ENCODE measurements around the gene TMEM147.
A peak's percentile ranks its signal among the peaks of the same experiment; 100 is the strongest.

Gene TMEM147

DNA sequence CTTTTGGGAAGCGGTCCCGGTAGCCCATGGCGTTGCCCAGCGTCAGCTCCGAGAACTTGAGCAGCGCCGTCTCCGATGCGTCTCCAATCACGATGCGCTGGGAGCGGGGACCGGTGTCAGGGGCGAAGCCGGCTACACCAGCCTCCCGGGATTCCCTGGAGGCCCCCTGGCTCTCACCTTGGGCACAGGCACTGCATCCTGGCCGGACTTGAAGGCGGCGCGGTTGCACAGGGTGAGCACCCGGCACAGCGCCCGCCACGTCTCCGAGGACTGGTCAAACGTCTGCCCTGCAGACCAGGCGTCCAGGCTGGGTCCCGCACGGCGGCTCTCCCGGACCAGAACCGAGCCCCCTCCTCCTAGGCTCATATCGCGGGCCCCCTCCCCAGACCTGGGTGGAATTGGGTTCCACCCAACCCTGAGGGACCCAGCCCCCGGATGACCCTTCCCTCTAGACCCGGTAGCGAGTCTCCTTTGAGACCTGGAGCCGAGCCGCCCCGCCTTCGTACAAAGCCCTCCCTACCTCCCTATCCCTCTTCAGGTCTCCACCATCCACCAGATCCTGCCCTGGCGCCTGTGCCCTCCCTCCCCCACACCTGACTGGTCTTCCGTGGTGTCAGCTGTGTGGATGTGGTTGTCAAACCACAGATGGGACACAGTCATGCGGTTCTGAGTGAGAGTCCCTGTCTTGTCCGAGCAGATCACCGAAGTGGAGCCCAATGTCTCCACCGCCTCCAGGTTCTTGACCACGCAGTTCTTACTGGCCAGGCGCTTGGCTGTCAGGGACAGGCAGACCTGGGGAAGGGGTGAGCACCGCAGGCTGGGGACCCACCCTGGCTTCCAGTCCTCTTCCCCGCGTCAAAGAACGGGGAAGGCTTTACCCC is 13.2 kb downstream of the TMEM147 start:
- H3K4me3 ChIP-seq: peak overlapping the region in 2 of 7 experiments; percentile 7 to 26

DNA sequence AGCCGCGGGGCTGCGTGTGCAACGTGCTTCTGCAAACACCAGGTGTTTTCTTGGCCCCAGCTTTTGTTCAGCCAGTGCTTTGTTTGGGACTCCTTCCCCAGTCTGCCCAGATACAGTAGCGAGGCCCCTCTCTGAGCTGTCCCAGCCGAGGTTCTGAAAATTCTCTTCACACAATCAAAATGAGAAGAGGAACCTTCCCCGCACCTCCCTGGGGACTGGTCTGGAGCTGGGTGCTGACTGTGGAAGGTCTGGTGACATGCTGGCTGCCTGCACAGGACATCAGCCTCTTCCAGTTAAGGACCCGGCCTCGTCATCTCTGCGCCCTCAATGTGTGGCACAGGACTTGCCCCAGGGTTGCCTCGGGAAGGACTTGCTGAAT is 13.8 kb downstream of the TMEM147 start:
- H3K27ac ChIP-seq: no peak overlapping the region
- H3K4me3 ChIP-seq: no peak overlapping the region

More for the DNA sequence above, 13.2 kb downstream of the TMEM147 start:
- H3K27ac ChIP-seq: no peak overlapping the region

DNA sequence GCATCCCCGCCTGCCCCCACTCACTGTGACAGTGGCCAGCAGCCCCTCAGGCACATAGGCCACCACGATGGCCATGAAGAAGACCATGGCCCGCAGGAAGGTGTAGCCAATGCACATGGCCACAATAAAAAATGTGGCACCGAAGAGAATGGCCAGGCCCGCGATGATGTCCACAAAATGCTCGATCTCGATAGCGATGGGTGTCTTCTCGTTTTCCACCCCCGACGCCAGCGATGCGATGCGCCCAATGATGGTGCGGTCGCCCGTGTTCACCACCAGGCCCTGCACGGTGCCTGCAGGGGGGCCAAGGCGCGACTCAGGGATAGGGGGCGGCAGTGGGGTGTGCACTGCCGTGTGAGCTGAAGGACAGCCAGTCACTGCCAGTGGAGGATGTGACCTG is 14.4 kb downstream of the TMEM147 start:
- H3K4me3 ChIP-seq: no peak overlapping the region
- H3K27ac ChIP-seq: no peak overlapping the region

DNA sequence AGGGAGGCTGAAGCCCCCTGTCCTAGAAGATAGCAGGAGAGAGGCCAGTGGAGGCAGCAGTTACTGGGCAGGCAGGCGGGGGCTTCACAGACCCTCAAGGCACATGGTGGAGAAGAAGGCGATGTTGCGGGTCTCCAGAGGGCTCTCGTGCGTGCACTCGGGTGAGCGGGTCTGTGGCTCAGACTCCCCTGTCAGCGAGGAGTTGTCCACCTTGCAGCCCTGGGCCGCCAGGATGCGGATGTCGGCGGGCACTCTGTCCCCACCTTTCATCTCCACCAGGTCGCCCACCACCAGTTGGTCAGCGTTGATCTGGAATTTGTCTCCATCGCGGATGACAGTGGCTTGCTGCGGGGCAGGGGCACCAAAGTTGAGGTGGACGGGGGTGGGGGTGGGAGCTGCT is 14.8 kb downstream of the TMEM147 start:
- Histone ChIP-seq H3K27ac (no peak overlapping the region), H3K4me3 (no peak overlapping the region)

DNA sequence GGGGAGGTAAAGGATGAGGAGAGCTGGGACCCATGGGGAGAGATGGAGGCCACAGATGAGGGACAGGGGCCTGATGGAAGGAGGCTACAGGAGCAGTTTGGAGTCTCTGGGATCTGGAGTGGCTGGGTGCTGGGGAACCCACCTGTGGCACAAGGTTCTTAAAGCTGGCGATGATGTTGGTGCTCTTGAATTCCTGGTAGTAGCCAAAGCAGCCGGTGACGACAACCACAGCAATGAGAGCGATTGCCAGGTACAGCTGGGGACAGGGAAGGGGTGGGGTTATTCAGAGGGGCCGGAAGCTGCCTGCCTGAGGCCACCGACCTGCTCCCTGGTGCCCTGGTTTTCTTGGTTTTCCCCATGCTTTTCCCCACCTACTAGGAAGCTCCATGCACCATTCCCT is 15.3 kb downstream of the TMEM147 start:
- no peak overlapping the region for H3K4me3 ChIP-seq
- H3K27ac ChIP-seq: no peak overlapping the region

DNA sequence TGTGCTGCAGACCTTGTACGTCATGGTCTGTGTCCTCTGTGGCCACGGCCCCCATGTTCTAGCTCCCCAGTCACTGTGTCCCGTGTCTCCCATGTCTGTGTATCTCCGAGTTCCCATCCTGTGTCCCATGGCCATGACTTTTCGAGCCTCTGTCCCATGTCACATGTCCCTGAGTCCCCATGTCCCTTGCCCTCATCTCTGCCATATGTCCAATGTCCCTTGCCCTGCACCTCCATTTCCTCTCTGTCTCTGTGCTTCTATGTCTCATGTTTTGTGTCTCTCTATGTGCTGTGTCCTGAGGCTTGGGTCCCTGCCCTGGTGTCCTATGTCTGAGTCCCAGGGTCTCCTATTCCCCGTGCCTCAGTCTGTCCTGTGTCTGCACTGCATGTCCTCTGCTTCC is 16.0 kb downstream of the TMEM147 start:
- Histone ChIP-seq H3K27ac (no peak overlapping the region), H3K4me3 (no peak overlapping the region)

DNA sequence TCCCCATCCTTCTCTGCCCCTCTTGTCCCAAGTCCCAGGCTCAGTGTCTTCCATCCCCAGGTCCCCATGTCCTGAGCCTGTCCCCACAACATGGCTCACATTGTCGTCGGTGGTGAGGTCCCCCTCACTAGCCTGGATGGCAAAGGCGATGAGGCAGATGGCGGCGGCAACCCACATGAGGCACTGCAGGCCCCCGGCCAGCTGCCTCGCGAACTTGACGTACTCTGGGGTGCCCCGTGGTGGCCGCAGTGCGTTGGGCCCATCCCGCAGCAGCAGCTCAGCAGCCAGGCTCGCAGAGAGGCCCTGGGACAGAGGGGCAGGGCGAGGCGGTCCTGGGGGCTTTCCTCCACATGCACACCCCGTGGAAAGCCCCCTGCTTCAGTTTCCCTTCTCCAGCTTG is 16.9 kb downstream of the TMEM147 start:
- Histone ChIP-seq H3K27ac (no peak overlapping the region), H3K4me3 (no peak overlapping the region)

DNA sequence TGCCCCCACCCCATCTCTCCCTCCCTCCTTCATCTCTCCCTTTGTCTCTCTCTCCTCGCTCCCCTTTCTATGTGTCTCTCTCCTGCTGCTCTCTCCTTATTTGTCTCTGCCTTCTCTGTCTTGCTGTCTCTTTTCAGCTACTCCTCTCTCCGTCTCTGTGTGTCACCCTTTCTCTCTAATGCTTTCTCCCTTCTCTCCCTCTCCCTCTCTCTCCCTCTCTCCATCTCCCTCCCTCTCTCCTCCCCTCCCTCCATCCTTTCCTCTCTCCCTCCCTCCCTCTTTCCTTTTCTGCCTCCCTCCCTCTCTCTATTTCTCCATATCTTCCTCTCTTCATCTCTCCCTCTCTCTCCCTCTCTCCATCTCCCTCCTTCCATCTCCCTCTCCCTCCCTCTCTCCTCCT is 17.4 kb downstream of the TMEM147 start:
- Histone ChIP-seq H3K4me3 (no peak overlapping the region), H3K27ac (no peak overlapping the region)

DNA sequence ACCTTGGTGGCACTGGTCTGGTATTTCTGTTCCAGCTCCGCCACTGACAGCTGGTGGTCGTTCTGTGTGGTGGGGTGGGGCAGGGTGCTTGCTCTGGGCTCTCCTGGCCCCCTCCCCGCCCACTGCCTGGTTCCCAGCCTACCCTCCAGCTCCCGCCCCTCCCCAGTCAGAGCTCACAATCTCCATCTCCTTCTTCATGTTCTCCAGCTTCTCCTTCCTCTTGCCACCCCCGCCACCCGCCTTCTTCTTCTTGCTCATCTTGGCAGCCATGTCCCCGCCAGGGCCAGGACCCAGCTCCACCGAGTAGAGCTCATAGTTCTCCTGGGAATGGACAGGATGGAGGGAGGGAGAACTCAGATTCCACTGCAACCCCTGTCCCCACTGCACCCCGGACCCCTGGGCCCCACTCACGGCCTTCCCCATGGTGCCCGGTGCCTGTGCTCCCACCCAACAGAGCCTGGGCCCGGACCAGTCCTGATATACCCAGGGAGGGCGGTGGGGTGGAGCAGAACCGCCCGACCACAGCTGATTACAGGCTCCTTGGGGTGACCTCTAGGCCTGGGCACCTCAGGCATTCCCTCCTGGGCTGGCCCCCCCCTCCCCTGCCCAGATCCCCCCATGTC is 17.9 kb downstream of the TMEM147 start, which contains the start of gene ATP4A:
ATP4A (minus strand) TSS at position 452 of the 623 bp plus-strand sequence; CDS start at position 423, 29 bp downstream.
- H3K27ac ChIP-seq: no peak within 1 kb of the TSS
- no peak within 1 kb of the TSS for H3K4me3 ChIP-seq

DNA sequence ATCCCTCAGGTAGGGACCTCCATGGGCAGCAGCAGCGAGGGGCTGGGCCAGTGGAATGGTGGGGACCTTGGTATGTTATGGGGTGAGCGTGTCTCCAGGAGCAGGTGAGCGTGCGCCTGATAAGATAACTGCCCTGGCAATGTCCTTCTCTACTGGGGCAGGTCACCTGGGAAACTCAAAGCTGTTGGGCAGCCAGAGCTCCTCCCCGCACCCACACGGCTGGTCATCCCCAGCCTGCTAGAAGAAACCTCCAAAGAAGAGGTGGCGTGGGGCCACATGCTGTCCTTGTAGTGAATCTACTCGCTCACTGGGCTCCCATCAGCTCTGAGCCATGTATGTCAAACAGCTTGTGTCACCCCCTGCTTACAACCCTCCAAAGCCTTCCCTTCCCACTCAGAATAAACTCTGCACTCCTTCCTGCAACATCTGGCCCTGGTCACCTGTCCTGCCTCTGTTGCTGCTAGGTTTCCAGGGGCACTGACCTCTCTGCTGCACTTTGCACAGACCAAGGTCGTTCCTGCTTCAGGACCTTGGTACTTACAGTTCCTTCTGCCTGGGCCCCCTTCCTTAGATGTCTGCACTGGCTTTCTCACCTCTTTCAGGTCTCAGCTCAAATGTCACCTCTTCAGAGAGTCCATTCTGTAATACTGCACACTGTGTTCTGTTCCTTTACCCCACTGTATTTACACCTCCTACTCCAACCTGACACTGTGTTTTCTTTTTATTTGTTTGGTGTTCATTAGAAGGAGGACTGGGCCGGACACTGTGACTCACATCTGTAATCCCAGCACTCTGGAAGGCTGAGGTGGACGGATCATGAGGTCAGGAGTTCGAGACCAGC is 19.8 kb downstream of the TMEM147 start:
- Histone ChIP-seq H3K4me3 (no peak overlapping the region), H3K27ac (no peak overlapping the region)

DNA sequence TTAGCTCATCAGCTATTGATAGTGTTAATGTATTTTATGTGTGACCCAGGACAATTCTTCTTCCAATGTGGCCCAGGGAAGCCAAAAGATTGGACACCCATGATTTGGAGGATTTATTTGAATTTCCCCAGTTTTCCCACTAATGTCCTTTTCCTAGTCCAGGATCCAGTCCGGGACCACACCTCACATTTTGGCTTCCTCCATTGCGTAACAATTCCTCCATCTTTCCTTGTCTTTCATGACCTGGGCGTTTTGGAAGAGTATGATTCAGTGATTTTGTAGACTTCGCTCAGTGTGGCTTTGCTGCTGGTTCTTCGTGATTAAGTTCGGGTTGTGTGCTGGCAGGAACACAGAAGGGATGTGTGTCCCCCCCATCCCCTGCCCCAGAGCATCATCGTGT is 21.3 kb downstream of the TMEM147 start:
- H3K4me3 ChIP-seq: no peak overlapping the region
- H3K27ac ChIP-seq: no peak overlapping the region

DNA sequence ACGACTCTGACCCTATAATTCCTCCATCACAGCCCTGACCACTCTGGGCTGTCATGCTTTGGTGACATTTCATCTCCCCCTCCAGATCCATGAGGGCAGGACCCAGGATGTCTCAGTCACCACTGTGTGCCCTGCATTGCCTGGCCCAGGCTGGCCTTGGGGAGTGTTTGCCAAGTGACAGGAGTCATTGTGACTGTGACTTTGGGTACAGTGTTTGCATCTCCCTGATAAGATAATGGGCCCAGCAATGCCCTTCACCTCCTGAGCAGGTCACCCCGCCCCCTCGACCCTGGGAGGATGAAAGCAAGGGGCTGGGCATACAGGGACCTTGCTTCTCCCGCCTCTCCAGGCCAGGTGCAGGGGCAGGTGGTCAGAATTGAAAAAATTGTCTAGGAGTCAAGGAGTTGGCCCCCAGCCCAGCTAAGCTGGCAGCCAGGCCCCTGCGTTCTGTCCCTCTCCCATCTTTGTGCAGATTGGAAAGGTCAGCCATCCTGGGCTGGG is 23.9 kb downstream of the TMEM147 start:
- no peak overlapping the region for H3K27ac ChIP-seq
- H3K4me3 ChIP-seq: no peak overlapping the region

DNA sequence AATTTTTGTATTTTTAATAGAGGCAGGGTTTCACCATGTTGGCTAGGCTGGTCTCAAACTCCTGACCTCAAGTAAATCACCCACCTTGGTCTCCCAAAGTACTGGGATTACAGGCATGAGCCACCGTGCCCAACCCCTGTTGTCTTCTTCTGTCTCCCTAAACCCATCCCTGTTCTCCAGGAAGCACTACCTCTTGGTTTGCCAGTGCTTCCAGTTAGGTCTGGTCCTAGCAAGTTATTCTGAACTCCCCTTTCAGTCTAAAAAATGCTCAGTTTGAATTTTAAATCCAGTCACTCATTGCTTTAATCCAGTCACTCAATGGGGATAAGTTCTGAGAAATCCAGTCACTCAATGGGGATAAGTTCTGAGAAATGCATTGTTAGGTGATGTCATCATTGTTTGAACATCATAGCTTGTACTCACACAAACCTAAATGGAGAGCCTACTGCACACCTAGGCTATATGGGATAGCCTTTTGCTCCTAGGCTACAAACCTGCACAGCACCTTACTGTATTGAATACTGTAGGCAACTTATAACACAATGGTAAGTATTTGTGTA is 26.1 kb downstream of the TMEM147 start:
- Histone ChIP-seq H3K27ac (no peak overlapping the region), H3K4me3 (no peak overlapping the region)

DNA sequence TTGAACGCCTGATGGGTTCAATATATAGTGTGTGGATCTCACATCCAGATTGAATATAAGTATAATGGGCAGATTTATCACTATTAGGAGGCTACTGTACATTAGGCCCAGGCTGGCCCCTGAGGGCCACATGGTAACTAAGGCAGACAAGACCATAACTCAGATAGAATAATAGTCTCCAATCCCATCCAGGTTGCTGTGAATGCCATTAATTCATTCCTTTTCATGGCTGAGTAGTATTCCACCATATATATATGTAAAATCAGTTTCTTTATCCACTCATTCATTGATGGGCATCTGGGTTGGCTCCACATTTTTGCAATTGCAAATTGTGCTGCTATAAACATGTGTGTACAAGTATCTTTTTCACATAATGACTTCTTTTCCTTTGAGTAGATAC is 32.5 kb downstream of the TMEM147 start:
- H3K4me3 ChIP-seq: no peak overlapping the region
- H3K27ac ChIP-seq: no peak overlapping the region

DNA sequence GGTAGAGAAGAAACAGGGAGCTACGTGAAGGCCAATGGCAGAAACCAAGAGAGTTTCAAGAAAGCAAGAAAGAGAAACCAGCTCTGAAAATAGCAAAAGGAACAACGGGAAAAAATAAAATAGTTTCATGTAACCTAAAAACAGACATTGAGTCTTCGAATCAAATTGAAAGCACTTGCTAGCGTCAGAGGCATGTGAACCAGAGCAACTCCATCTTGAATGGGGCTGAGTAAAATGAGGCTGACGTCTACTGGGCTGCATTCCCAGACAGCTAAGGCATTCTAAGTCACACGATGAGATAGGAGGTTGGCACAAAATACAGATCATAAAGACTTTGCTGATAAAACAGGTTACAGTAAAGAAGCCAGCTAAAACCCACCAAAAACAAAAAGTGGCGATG is 33.3 kb downstream of the TMEM147 start:
- H3K27ac ChIP-seq: no peak overlapping the region
- H3K4me3 ChIP-seq: no peak overlapping the region

DNA sequence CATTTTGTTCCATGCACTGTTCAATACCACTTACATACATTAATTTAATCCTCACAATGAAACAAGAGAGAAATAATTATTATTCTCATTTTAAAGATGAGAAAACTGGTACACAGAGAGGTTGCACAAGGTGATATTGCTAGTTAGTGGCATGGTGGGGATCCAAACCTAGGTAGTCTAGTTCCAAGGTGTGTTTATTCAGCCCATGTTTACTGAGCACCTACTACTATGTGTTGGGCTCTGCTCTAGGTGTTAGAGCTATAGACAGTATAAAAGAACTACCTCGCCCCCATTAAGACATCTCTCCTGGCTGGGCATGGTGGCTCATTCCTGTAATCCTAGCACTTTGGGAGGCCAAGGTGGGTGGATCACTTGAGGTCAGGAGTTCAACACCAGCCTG is 37.3 kb downstream of the TMEM147 start:
- Histone ChIP-seq H3K4me3 (no peak overlapping the region), H3K27ac (no peak overlapping the region)

DNA sequence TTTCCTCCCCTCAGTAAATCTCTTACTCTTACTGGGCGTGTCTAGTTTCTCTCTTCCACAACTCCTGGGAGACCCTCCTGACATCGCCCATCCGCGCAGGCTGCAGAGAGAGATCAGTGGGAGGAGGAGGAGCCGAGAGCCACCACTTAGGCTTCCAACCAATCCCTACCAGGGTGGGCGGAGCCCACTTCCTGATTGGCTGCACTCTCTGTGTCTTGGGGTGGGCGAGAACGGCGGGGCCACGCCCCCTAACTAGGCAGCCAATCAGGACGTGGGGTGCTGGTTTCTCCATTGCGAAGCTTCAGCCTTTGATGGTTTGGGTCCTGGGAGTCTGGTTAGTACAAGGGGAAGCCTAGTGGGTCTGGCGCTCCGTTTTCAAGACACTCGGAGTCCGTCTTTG is 40.4 kb downstream of the TMEM147 start, which contains the start of gene PMIS2:
PMIS2 (plus strand) TSS at position 326 of the 400 bp plus-strand sequence. CDS start 87 bp downstream, outside the sequence.
- H3K27ac ChIP-seq: no peak within 1 kb of the TSS

DNA sequence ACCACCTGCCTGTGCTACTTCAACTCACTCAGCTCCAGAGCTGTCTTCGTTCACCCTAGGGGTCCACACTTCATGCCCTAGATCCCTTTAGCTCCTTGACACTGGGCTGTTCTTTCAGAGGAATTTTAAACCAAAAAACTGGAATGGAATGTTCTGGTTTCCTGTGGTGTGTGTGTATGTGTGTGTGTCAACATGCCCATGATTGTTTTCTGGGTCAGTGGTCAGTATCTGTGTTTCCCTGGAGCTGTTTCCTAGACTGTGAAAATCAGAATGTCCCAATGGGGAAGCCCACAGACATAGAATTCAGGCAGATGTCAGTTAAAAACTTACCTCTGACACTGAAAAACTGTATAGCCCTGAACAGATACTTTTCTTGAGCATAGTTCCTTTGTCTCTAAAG is 41.9 kb downstream of the TMEM147 start:
- Histone ChIP-seq H3K27ac (no peak overlapping the region), H3K4me3 (no peak overlapping the region)

More for the DNA sequence above, 40.4 kb downstream of the TMEM147 start, which contains the start of gene PMIS2:
- H3K4me3 ChIP-seq: no peak within 1 kb of the TSS

DNA sequence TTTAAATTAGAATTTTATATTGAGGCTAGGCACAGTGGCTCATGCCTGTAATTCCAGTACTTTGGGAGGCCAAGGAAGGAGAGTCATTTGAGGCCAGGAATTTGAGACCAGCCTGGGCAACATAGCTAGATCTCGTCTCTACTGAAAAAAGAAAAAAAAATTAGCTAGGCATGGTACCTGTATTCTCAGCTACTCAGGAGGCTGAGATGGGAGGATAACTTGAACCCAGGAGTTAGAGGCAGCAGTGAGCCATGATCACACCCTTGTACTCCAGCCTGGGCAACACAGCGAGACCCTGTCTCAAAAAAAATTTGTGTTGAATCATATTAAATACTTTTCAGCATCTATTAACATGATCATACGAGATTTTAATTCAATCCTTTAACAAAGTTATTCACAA is 45.4 kb downstream of the TMEM147 start:
- Histone ChIP-seq H3K27ac (no peak overlapping the region), H3K4me3 (no peak overlapping the region)

DNA sequence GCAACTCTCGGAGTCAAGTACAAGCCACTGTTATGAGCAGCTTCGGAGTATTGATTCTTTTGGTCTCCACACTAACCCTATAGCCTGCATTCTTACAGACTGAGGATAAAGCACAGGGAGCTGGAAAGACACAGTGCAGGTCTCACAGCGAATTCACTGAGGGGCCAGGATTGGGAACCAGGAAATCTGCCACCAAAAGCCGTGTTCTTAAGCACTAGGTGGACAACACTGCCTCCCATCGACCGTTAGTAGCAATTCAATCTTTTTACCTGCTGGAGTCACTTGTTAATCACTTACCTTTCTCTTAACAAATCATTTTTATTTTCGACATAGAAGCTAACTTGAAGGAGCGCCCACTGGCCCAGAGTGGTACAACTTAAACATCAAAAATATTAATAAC is 46.8 kb downstream of the TMEM147 start:
- H3K27ac ChIP-seq: no peak overlapping the region
- H3K4me3 ChIP-seq: no peak overlapping the region

Data from skin epidermis (tissue), 12 donors.